ENCODE measurements around the gene LHB.
"Not testable (repeated sequence)": the region's sequence is repeated elsewhere in the genome, so short reads cannot be mapped to it uniquely, and the experiment has no call there.

The LHB gene

GRCh38 chr19:49017041-49017665 lies at the start of gene LHB:
Gene LHB (minus strand): TSS chr19:49017091. CDS start chr19:49017081, 10 bp downstream.
- no peak for DNase-seq (ENCODE audit: low spot score)

- DNase-seq (ENCODE audit: low spot score) = no peak
Measured at GRCh38 chr19:49065905-49066512, 49.1 kb upstream of the LHB start.

- DNase-seq (ENCODE audit: low spot score) = peak; percentile 79
Measured at GRCh38 chr19:49064768-49065611, 48.1 kb upstream of the LHB start, which contains the start of gene NTF4. Gene NTF4 (minus strand): TSS chr19:49064818. CDS start chr19:49061997, 2,821 bp downstream.

- no peak for DNase-seq (ENCODE audit: low spot score)
Measured at GRCh38 chr19:49064029-49064629, 47.2 kb upstream of the LHB start.

GRCh38 chr19:49061445-49061844 lies 44.6 kb upstream of the LHB start:
- no peak for DNase-seq (ENCODE audit: low spot score)

- DNase-seq (ENCODE audit: low spot score) = no peak
Measured at GRCh38 chr19:49061000-49061399, 44.1 kb upstream of the LHB start.

- no peak for DNase-seq (ENCODE audit: low spot score)
Measured at GRCh38 chr19:49059053-49059452, 42.2 kb upstream of the LHB start.

GRCh38 chr19:49058562-49058961 lies 41.7 kb upstream of the LHB start:
- DNase-seq (ENCODE audit: low spot score) = no peak

- peak; percentile 85 for DNase-seq (ENCODE audit: low spot score)
Measured at GRCh38 chr19:49057636-49058234, 40.8 kb upstream of the LHB start, which contains the start of gene CGB7. Gene CGB7 (minus strand): TSS chr19:49057749. CDS start chr19:49055375, 2,374 bp downstream.

- DNase-seq (ENCODE audit: low spot score) = not testable (repeated sequence)
Measured at GRCh38 chr19:49056902-49057596, 40.2 kb upstream of the LHB start.

GRCh38 chr19:49056101-49056901 lies 39.4 kb upstream of the LHB start:
- peak; percentile 95 for DNase-seq (ENCODE audit: low spot score)

- not testable (repeated sequence) for DNase-seq (ENCODE audit: low spot score)
Measured at GRCh38 chr19:49050376-49051033, 33.6 kb upstream of the LHB start.

GRCh38 chr19:49049834-49050233 lies 32.9 kb upstream of the LHB start:
- not testable (repeated sequence) for DNase-seq (ENCODE audit: low spot score)

- DNase-seq (ENCODE audit: low spot score) = not testable (repeated sequence)
Measured at GRCh38 chr19:49049011-49049410, 32.1 kb upstream of the LHB start, which contains the start of gene CGB8. Gene CGB8 (minus strand): TSS chr19:49049111. CDS start chr19:49048739, 372 bp downstream.

- not testable (repeated sequence) for DNase-seq (ENCODE audit: low spot score)
Measured at GRCh38 chr19:49043548-49043947, 26.7 kb upstream of the LHB start, which contains the start of gene CGB5. Gene CGB5 (plus strand): TSS chr19:49043848. CDS start chr19:49044210, 362 bp downstream.

GRCh38 chr19:49042666-49043065 lies 25.8 kb upstream of the LHB start:
- not testable (repeated sequence) for DNase-seq (ENCODE audit: low spot score)

GRCh38 chr19:49042177-49042576 lies 25.3 kb upstream of the LHB start:
- DNase-seq (ENCODE audit: low spot score) = no peak

GRCh38 chr19:49039736-49040135 lies 22.8 kb upstream of the LHB start:
- DNase-seq (ENCODE audit: low spot score) = not testable (repeated sequence)

GRCh38 chr19:49038557-49039276 lies 21.8 kb upstream of the LHB start:
- not testable (repeated sequence) for DNase-seq (ENCODE audit: low spot score)

Data from HuH-7 (cell line).